Activated naive CD4-positive, alpha-beta T cell treated with anti-CD3 and anti-CD28 coated beads, Interleukin-2, amount 50 U/mL, for 16 hours (primary cell): ENCODE measurements around the gene FGF1.

Source experiments
- DNase-seq: peaks from one replicate; pipeline ENCODE4 v3.0.0-alpha.2; 2020

The FGF1 gene

DNA sequence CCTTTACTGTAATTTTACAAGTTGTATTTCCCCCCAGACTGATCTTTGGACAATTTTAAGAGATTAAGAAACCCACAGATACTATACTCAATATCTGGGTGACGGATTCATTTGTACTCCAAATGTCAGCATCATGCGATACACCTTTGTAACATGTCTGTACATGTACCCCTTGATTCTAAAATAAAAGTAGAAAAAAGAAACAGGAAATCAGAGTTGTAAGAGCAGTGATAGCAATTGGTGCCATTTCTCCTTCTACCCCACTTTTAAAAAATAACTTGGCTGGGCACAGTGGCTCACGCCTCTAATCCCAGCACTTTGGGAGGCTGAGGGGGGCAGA, 116.9 kb downstream of the FGF1 start:
- no peak for DNase-seq

DNA sequence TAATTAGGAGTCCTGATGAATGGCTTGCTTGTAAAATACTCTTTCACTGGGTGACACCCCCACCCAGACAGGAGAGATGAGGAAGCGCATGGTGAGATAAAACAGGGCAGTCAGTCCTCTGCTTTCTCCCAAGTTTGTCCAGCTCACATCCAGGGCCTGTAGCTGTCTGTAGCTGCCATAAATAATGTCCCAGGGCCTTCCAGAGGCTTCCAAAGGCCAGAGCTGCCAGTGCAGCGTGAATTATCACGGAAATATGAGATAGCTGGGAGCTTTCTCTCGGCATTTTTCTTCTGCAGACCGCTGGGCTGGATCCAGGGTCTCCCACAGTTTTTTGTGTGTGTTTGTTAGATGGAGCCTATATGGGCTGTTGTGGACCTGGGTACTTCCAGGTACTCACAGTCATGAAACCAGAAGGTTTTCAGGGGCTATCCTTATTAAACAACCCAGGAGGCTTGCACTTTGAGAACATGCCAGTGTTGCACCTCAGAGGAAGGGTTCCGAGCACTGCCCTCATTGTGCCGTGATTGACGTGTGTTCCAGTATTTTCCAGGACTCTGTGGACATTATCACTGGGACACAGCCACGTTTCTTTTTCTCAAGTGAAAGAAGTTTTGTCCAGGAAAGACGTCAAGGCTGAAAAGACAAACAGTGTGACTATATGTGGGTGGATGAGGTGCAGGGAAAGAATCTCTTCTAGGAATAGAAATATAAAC, 117.5 kb downstream of the FGF1 start:
- DNase-seq: no peak

DNA sequence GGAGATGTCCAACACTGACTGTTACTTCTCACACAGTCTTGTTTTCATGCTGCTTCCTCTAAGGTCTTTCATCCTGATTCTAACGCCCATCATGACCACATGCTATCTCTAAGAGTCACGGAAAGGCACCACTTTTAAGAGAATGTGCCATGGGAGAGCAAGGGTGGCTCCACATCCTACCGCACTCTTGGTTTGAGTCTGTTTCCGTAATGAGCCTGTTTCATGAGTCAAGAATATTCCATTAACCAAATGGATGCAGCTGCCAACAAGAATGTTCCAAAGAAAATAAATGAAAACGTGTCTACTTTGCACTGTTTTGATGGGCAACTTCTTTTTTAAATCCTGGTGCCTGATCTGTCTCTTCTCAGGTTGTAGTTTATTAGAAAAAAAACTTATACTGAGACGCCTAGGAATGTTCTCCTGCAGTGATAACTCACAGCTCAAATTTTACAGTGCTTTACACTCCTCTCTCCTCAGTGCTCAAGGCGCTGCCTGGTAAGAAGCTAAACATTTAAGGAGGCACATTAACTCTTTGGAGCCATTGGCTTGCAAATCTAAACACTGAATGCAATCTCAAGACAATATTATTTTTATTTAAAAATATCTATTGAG, 124.3 kb downstream of the FGF1 start:
- DNase-seq: no peak

DNA sequence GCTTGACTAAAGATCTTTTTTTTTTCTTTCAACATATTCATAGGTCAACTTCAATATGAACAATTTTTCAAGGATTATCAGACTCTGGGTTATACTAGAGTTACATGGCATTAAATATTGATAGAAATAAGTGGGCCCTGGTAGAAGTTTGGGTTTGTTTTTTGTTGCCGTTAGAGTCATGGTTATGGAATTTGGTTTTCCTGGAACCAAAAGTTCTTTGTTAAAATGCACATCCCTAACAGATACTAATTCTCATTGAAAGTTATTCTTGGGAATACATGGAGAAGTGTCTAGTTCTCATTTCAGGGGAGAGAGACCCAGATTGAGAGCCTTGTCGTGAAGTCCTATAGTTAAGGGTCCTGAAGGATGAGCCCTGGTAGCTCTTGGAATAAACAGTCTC, 124.9 kb downstream of the FGF1 start:
- DNase-seq: no peak

DNA sequence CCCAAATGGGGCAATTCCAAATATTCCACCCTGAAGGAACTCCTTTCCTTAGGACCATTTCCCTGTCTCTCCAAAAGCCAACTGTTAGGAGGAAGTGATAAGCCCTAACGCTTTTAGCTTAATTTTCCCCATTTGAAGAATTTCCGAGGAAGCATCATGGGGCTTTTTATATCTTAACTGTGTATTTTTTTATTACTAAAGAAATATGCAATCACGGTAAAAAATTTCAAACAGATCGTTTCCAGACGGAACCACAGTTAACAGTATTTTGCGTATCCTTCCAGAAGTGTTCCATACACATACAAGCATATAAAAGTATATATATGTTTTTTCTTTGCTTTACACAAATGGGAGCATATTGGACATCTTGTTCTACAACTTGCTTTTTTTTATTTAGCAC, 133.8 kb downstream of the FGF1 start:
- DNase-seq: no peak

DNA sequence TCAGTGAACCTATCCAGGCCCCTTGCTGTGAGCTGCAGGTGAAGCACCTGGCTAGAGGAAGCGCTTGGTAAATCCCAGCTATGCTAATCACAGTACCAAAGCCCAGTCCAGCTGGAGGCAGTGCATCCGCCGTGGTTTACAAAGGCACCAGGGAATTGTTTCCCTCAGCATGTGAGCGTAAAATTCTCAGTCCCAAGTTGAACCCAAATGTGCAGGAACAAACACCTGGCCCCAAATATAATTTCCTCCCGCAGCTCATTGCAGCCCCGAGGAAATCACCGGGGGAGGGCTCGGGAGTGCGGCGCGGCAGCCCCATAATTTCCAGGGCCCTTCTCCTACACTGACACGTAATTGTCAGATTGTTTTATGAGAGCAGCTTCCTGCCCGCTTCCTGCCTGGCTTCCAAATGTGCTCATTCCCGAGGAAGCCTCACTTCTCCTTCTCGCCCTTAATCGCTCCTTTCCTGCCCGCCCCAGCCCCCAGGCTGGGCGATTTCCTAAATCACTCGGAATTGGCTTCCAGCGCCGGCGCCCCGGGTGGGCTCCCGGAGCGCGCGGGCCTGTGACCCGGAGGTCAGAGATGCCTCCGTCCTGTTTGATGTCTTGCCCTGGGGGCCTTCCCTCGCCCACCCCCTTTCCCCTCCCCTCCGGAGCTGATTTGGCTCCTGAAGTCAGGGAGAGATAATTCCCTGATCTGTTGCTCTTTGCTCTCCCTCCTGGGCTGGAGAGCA, 134.4 kb downstream of the FGF1 start:
- no peak for DNase-seq

DNA sequence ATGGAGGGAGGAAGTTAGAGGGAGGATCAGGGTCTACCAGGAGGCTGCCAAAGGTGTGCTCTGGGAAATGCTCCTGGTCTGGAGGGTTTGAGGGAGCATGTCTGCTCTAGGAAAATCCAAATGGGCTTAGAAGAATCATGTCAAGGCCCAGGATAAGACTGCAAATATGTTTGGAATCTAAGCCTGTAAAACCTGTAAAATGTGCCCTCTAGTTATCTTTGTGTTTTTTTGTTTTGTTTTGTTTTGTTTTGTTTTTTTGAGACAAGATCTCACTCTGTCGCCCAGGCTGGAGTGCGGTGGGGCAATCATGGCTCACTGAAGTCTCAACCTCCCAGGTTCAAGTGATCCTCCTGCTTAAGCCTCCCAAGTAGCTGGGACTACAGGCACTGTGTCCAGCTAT, 135.4 kb downstream of the FGF1 start:
- no peak for DNase-seq

DNA sequence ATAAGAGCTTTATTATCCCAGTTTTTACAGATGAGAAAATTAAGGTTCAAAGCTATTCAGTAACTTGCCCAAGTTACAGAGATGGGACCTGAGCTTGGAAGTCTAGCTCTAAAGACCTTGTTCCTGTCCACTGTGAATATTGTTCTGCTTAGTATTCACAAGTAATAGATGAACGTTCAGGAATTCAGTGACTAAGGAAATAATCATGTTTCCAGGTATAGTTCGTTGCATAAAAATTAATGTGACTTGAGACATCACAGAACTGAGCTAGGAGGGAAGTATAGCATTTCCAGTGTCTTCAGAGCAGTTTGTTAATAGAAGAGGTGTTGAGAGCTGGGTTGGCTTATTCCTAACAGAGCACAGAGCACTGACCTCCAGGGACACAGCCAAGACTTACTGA, 136.1 kb downstream of the FGF1 start:
- no peak for DNase-seq

DNA sequence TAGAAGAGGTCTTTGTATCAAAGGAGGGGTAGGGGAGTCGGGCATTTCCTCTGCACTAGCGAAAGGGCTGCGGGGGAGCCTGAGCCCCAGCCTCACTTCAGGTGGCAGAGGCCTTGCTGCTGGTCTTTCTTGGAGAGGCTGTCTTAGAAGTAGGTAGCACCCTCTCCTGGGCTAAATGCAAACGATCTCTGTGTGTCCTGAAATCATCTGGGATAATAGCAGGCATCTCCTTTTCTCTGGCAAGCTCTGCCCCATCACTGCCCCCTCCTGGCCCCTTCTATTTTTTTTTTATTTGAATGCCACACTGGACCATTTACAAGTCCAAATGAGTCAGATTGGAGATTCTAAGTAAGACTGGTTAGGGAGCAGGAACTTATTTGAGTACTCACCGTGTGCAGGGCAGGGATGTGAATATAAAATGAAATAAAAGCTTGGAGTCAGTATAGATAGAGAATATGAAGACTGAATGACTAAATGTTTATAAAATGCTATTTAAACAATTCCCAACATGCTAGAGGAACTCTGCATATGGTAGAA, 137.1 kb downstream of the FGF1 start:
- peak; percentile 18 for DNase-seq

DNA sequence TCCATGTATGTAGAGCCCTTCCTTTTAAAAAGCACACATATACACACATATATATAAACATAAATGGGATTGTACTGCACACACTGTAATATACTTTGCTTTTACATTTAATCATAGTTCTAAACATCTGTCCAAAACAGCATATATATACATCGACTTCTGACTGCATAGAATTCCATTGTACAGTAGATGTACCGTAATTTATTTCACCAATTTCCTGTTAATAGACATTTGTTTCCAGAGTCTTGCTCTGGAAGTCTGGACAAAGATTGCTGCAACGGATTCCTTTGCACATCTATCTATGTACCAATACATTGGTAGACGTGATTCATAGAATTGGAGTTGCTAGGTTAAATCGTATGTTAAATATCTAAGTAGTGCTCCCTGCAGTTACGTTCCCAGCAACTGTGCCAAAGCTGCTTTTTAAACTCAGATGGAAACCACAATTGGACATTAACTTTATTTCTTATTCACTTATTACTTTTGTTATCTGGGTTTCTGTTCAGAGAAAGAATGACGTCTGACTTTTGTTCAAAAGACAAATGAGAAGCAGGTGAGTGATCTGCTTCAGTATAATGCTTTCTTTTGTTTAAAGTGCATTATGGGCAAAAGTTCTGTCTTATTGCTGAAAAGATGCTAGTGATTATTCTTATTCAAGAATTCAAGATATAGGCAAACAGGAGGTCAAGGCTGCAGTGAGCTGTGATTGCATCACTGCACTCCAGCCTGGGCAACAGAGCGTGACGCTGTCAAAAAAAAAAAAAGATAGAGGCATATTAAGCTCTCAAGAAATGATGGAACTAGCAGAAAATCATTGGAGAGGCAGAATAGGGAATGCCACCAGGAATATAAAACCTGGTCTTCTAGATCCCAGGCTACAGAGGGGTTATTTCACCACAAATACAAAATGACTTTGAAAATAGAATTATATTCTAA, 138.2 kb downstream of the FGF1 start:
- no peak for DNase-seq

DNA sequence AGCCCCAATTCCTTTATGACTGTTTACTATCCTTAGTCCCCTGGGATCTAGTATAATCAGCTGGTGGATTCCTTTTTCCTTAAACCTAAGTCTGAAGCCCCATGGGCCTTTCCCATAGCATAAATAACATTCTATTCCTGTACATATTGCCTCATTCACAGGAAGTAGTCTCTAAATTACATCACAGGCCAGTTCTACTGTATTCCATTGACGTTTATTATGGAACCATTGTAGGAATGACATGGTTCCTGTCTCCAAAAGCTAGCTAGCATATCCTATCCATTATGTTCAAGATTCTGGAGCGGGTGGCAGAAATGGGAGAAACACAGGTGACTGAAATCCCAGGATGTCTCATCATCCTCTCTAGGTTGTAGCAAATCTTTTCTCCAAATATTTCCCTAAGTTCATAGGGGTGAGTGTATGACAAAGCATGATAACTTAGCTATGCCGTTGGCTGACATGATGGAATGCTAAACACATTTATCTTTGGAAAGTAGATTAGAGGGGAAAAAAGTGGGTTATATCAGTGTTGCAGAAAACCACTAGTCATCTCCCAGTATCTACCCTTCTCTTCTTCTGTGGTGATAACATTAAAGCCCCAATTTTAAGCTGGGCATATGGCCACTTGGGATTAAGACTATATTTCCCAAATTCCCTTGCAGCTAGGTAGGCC, 140.1 kb downstream of the FGF1 start:
- DNase-seq: no peak

DNA sequence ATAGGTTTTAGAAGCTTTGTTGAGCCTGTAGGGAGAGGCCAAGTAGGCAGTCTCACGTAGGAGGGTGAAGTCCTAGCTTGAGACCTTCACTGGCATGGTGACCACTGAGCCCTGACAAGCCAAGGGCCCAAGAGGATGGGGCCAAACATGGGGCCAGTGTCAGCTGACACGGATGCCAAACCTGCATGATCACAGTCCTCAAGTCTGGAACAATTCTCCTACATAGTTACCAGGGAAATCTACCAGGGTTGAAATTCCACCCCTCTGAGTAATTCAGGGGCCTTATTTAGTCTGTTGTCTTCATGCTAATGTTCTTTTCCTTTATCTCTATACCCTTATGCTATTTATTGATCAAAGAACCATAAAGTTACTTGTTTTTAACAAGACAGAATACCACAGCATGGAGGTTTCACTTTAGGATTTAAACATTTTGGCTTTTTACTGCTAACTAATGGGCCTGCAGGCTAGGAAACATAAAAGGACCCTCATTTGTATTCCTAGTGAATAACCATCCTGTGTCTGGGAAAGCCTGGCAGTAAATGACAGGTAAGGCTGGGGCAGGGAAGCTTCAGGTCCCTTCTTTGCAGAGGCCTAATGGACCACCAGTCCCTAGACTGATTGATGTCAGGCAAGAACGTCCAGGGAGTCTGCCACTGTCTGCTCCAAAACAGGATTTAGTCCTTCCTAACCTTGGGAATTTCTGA, 140.8 kb downstream of the FGF1 start:
- DNase-seq: no peak

DNA sequence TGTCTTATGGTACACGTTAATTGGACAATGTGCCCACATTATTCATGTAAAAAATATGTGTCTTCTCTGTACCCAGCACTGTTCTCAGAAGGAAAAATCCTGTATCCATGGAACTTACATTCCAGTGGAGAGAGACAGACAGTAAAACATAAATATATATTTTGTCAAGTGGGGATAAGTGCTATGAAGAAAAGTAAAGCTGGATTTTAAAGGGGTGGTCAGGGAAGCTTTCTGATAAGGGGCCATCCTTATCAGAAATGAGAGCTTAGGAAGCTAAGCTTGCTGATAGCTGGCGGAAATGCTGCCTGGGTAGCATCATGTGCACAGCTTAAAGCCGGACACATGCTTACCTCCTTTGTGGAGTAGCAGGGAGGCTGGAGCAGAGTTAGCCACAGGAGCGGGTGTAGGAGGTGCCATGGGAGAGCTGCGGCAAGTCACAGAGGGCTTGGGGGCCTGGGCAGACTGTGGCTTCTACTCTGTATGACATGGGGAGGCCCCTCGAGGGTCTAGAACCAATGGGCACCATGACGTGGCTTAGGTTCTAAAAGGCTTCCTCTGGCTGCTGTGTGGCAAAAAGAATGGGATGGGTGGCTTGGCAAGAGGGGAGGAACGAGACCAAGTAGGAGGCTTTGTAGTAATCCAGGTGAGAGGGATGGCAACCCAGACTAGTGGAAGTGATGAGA, 141.7 kb downstream of the FGF1 start:
- DNase-seq: no peak

DNA sequence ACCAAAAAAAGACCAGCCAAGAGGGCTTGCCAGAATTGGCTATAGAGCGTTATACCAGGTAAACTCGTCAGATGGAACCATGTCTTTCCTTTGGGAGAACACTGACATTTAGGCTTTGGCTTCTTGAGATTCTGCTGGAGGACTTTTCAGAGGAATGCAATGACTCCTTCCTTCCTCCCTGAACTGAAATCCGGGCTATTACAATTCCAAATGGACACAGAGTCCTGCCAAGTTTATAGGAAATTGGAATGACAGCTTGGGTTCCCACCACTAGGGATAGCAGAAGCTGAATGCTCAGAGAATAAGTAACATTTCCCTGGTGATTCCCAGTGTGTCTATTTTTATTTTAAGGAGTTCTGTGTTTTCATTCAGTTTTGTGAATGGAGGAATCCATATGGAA, 143.0 kb downstream of the FGF1 start:
- no peak for DNase-seq
